GM23248 (cell line): ENCODE data around the gene MVD. TPM values are rescaled to one million over a fixed set of nuclear protein-coding genes. Genes with fewer than 3 reads are reported as not detected.

Source experiments
- DNase-seq: peaks from one replicate; pipeline ENCODE4 v3.0.0-alpha.2; 2015
- H2AFZ ChIP-seq: fragments of 200-600 bp; sonication (generic); 2 replicates; pipeline ENCODE4 v1.6.1; 2016; ENCODE audit warnings: antibody characterized with exemption
- H3F3A ChIP-seq: fragments of 200-600 bp; sonication (generic); 2 replicates; pipeline ENCODE4 v1.6.1; 2016; ENCODE audit warnings: mild to moderate bottlenecking, antibody characterized with exemption, mixed run types; ENCODE audit not compliant: insufficient read depth
- H3K27ac ChIP-seq: fragments of 200-600 bp; sonication (generic); 2 replicates; pipeline ENCODE4 v1.5.1; 2016; ENCODE audit warnings: mild to moderate bottlenecking
- H3K27me3 ChIP-seq: fragments of 200-600 bp; sonication (generic); replicated peaks from 2 replicates; pipeline ENCODE4 v1.6.1; 2016; ENCODE audit warnings: mild to moderate bottlenecking; ENCODE audit not compliant: insufficient read depth
- H3K36me3 ChIP-seq: fragments of 200-600 bp; sonication (generic); 2 replicates; pipeline ENCODE4 v1.6.1; 2016; ENCODE audit warnings: low read depth, mild to moderate bottlenecking
- H3K4me1 ChIP-seq: fragments of 200-600 bp; sonication (generic); 2 replicates; pipeline ENCODE4 v1.6.1; 2016; ENCODE audit warnings: mild to moderate bottlenecking; ENCODE audit not compliant: insufficient read depth
- H3K4me2 ChIP-seq: fragments of 200-600 bp; sonication (generic); one replicate; pipeline ENCODE4 v1.6.1; 2016; ENCODE audit warnings: mild to moderate bottlenecking; ENCODE audit not compliant: unreplicated experiment
- H3K4me3 ChIP-seq: fragments of 200-600 bp; sonication (generic); 2 replicates; pipeline ENCODE4 v1.5.1; 2016; ENCODE audit warnings: mild to moderate bottlenecking
- H3K79me2 ChIP-seq: fragments of 200-600 bp; sonication (generic); 2 replicates; pipeline ENCODE4 v1.6.1; 2016; ENCODE audit warnings: mild to moderate bottlenecking; ENCODE audit not compliant: insufficient read depth
- H3K9ac ChIP-seq: fragments of 200-600 bp; sonication (generic); 2 replicates; pipeline ENCODE4 v1.6.1; 2016; ENCODE audit warnings: mild to moderate bottlenecking
- H3K9me2 ChIP-seq: fragments of 200-600 bp; sonication (generic); 2 replicates; pipeline ENCODE4 v1.6.1; 2016; ENCODE audit warnings: mixed run types, mild to moderate bottlenecking, moderate library complexity; ENCODE audit not compliant: insufficient read depth
- H3K9me3 ChIP-seq: fragments of 200-600 bp; sonication (generic); one replicate; pipeline ENCODE4 v1.6.1; 2017; ENCODE audit warnings: low read depth
- H4K20me1 ChIP-seq: fragments of 200-600 bp; sonication (generic); 2 replicates; pipeline ENCODE4 v1.6.0; 2016; ENCODE audit not compliant: insufficient read depth
- EZH2 ChIP-seq: fragments of 200-600 bp; sonication (generic); IDR thresholded peaks from 2 replicates; pipeline ENCODE4 v1.6.1; 2018; ENCODE audit warnings: antibody characterized with exemption, mild to moderate bottlenecking; ENCODE audit not compliant: insufficient read depth, poor library complexity, severe bottlenecking
- EZH2phosphoT487 ChIP-seq: fragments of 200-600 bp; sonication (generic); IDR thresholded peaks from 2 replicates; pipeline ENCODE4 v1.6.1; 2018; ENCODE audit warnings: antibody characterized with exemption, moderate library complexity, mild to moderate bottlenecking, low read depth; ENCODE audit not compliant: insufficient read depth
- WGBS, 2 experiments: methylation state at CpG; one replicate each; pipeline ENCODE4 v1.1.6; 2015 to 2017; ENCODE audit warnings: low lambda C conversion rate in 2 of 2, low coverage in 1 of 2; ENCODE audit errors: missing lambda C conversion rate in 2 of 2; 5-methylcytosine and 5-hydroxymethylcytosine counted together
- in situ Hi-C: fragments of 300-500 bp; cut with MboI; formaldehyde crosslinking; loops from 2 replicates; pipeline ENCODE4 v1.15.0; 2020
- polyA plus RNA-seq: library from polyadenylated mRNA; unstranded; fragments of >200 nt; fragmentation: Nextera tagmentation; extraction: Ambion mirVana; gene quantifications from 2 replicates; pipeline ENCODE4 v1.2.1, GENCODE V29; 2016
- total RNA-seq: library from RNA; depleted of rRNA; stranded (reverse); fragments of >200 nt; shearing (Covaris generic); gene quantifications from 2 replicates; pipeline ENCODE4 v1.2.3, GENCODE V29; 2014

MVD gene
- total and polyA plus RNA-seq, 2 experiments from 2014 or later: 25.0 to 27.4 TPM

GRCh38 chr16:88676502-88677242 lies 13.8 kb upstream of the MVD start:
- TF ChIP-seq EZH2 (no peak), EZH2phosphoT487 (no peak)
- no peak overlapping the region for H3K9ac ChIP-seq
- in situ Hi-C loops: no loop called here
- no peak overlapping the region for H2AFZ ChIP-seq
- no peaks in the 10 kb centered on the region for H3K36me3 ChIP-seq
- H3F3A ChIP-seq: no peaks in the 10 kb centered on the region
- no peak overlapping the region for H3K4me3 ChIP-seq
- no peak overlapping the region for H3K27ac ChIP-seq
- no peaks in the 10 kb centered on the region for H3K4me1 ChIP-seq
- no peaks in the 10 kb centered on the region for H3K27me3 ChIP-seq
- no peak overlapping the region for H3K4me2 ChIP-seq
- WGBS, 2 experiments: 82 to 86% methylated on average over 21 to 22 of the region's 22 CpGs
- H3K79me2 ChIP-seq: no peaks in the 10 kb centered on the region
- no peaks in the 10 kb centered on the region for H3K9me3 ChIP-seq
- no peak for DNase-seq
- H3K9me2 ChIP-seq: no peaks in the 10 kb centered on the region
- no peaks in the 10 kb centered on the region for H4K20me1 ChIP-seq

GRCh38 chr16:88673716-88674379 lies 11.0 kb upstream of the MVD start:
- H3K4me3 ChIP-seq: no peak overlapping the region
- no peaks in the 10 kb centered on the region for H3K4me1 ChIP-seq
- H3K27ac ChIP-seq: no peak overlapping the region
- no peaks in the 10 kb centered on the region for H3K9me3 ChIP-seq
- H3K79me2 ChIP-seq: no peaks in the 10 kb centered on the region
- H3K27me3 ChIP-seq: no peaks in the 10 kb centered on the region
- in situ Hi-C loops: no loop called here
- no peak for DNase-seq
- TF ChIP-seq EZH2phosphoT487 (no peak), EZH2 (no peak)
- no peaks in the 10 kb centered on the region for H4K20me1 ChIP-seq
- H2AFZ ChIP-seq: no peak overlapping the region
- no peaks in the 10 kb centered on the region for H3F3A ChIP-seq
- WGBS, 2 experiments: 93 to 96% methylated on average over 19 of the region's 19 CpGs
- no peak overlapping the region for H3K4me2 ChIP-seq
- no peak overlapping the region for H3K9ac ChIP-seq
- no peaks in the 10 kb centered on the region for H3K9me2 ChIP-seq
- no peaks in the 10 kb centered on the region for H3K36me3 ChIP-seq

GRCh38 chr16:88672776-88673175 lies 9.9 kb upstream of the MVD start:
- no peak overlapping the region for H3K4me2 ChIP-seq
- H3K27me3 ChIP-seq: no peaks in the 10 kb centered on the region
- H4K20me1 ChIP-seq: no peaks in the 10 kb centered on the region
- no peaks in the 10 kb centered on the region for H3K4me1 ChIP-seq
- in situ Hi-C loops: no loop called here
- H3K4me3 ChIP-seq: no peak overlapping the region
- no peaks in the 10 kb centered on the region for H3K9me3 ChIP-seq
- TF ChIP-seq EZH2phosphoT487: no peak
- no peak for TF ChIP-seq EZH2
- no peak overlapping the region for H2AFZ ChIP-seq
- WGBS, 2 experiments: 82 to 92% methylated on average over 9 to 11 of the region's 11 CpGs
- H3K9me2 ChIP-seq: no peaks in the 10 kb centered on the region
- H3K27ac ChIP-seq: no peak overlapping the region
- H3K79me2 ChIP-seq: no peaks in the 10 kb centered on the region
- no peaks in the 10 kb centered on the region for H3K36me3 ChIP-seq
- DNase-seq: no peak
- H3K9ac ChIP-seq: no peak overlapping the region
- no peaks in the 10 kb centered on the region for H3F3A ChIP-seq

- H3K9me3 ChIP-seq: no peaks in the 10 kb centered on the region
- no peak overlapping the region for H3K4me2 ChIP-seq
- no peak overlapping the region for H3K27ac ChIP-seq
- H3K27me3 ChIP-seq: no peaks in the 10 kb centered on the region
- H3K4me3 ChIP-seq: no peak overlapping the region
- H3K9me2 ChIP-seq: no peaks in the 10 kb centered on the region
- 92 to 94% methylated on average over 23 of the region's 23 CpGs for WGBS, 2 experiments
- H3F3A ChIP-seq: no peaks in the 10 kb centered on the region
- H3K79me2 ChIP-seq: no peaks in the 10 kb centered on the region
- TF ChIP-seq EZH2 (no peak), EZH2phosphoT487 (no peak)
- no peaks in the 10 kb centered on the region for H3K36me3 ChIP-seq
- DNase-seq: no peak
- no peaks in the 10 kb centered on the region for H3K4me1 ChIP-seq
- in situ Hi-C loops: no loop called here
- no peaks in the 10 kb centered on the region for H4K20me1 ChIP-seq
- no peak overlapping the region for H2AFZ ChIP-seq
- no peak overlapping the region for H3K9ac ChIP-seq
Observed at GRCh38 chr16:88671806-88672205, 8.9 kb upstream of the MVD start.
